ENCODE results near the gene PRKCA.

The PRKCA gene

DNA sequence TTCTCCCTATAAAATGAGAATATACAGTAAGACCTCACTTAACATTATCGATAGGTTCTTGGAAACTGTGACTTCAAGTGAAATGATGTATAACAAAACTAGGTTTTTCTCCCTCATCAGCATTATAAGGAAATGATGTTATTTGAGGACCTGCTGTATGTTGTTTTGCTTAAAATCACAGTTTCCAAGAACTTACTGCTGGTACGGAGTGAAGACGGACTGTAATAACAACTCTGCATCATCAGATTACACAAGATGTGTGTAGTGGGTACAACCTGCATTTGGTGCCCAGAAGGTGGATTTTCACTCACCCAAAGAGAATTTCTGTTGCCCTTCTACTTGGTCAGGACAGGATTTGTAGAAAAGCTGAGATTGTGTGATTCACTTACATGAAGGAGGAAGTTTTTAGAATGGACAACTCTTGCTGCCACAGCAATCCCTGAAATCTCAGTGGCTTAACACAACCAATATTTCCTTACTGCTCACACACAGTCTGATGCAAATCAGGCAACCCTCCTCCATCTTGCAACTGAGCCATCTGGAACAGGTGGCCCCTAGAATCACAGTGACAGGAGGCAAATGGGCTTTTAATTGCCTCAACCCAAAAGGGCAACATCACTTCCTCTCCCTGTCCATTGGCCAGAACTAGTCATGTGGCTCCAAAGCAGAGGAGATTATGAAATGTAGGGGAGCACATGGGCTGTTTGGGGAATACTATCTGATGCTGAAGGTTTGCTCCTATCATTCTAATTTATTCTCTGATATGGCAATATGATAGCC is 464.9 kb downstream of the PRKCA start:
- TF ChIP-seq, protein P1, sequence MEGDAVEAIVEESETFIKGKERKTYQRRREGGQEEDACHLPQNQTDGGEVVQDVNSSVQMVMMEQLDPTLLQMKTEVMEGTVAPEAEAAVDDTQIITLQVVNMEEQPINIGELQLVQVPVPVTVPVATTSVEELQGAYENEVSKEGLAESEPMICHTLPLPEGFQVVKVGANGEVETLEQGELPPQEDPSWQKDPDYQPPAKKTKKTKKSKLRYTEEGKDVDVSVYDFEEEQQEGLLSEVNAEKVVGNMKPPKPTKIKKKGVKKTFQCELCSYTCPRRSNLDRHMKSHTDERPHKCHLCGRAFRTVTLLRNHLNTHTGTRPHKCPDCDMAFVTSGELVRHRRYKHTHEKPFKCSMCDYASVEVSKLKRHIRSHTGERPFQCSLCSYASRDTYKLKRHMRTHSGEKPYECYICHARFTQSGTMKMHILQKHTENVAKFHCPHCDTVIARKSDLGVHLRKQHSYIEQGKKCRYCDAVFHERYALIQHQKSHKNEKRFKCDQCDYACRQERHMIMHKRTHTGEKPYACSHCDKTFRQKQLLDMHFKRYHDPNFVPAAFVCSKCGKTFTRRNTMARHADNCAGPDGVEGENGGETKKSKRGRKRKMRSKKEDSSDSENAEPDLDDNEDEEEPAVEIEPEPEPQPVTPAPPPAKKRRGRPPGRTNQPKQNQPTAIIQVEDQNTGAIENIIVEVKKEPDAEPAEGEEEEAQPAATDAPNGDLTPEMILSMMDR (conservative IDR thresholded peaks at IDR 0.05; ENCODE audit: control insufficient read depth, insufficient read depth, low read depth, low read length), result no peak
- DNase-seq (ENCODE audit: low read depth), result no peak
- H3K4me3 ChIP-seq (ENCODE audit: control insufficient read depth, low read depth, low read length), result no peak overlapping the region

DNA sequence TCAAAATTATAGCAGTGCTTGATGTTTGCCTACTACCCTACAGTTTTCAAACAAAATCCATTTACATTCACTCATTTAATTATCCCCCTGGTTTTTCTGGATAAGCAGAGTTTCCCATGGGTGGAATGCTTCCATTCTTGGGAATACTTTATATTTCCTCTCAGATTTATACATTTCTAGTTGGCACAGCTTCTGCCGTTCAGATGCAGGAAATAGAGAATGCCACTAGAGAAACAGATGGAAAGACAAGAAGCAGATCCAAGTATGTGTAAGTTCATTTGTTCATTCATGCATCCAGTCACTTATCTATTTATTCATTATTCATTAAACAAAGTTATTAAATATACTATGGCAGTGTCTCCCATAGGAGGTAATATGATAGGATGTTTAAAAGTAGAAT is 467.5 kb downstream of the PRKCA start:
- TF ChIP-seq, protein P1 (conservative IDR thresholded peaks at IDR 0.05; ENCODE audit: control insufficient read depth, insufficient read depth, low read depth, low read length), result no peak
- H3K4me3 ChIP-seq (ENCODE audit: control insufficient read depth, low read depth, low read length), result no peak overlapping the region
- DNase-seq (ENCODE audit: low read depth), result no peak

DNA sequence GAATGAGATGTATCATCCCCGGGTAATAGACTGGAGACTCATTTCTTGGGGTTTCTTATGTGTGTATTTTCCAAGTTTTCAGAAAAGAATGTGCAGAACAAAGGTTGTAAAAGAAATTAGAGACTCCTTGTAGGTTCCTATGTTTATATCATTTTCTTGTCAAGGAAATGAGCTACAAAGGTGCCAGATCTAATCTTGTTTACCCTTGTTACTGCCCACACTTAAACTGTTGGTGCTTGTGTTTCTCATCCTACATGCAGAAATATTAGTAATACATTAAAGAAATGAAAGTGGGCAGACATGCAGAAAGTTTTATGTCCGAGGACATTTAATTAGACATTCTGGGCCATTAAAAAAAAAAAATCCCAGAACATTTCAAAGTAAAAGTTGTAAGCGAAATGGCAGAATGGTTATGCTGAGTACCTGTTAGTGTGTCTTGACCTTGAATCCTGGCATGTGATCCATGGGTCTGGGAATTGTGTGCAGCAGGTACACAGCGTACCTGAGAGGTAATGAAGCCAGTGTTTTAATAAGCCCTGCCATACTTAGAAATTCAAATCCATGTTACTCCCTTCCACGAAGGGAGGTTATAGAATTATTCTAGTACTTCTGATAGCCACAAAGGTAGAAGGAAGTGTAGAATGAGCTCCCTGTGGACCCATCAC is 469.9 kb downstream of the PRKCA start:
- H3K4me3 ChIP-seq (ENCODE audit: control insufficient read depth, low read depth, low read length), result no peak overlapping the region
- no peak for DNase-seq (ENCODE audit: low read depth)
- TF ChIP-seq, protein P1 (conservative IDR thresholded peaks at IDR 0.05; ENCODE audit: control insufficient read depth, insufficient read depth, low read depth, low read length), result no peak

DNA sequence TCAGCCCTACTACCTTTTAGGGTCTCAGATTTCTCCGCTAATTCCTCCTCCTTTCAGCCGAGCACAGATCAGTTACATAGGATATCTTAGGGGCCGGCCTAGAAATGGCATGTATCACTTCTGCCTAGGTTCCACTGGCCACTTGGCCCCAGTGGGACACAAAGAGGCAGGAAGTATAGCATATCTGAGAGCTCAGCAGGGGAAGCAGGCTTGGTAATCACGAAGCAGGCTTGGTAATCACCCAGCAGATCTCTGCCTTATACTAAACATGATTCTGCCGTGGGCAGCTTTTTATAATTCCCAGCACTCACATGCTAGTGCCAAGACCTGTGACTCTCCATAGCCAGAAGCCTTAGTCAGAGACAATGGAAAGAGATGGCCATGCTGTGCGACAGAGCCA is 472.9 kb downstream of the PRKCA start:
- TF ChIP-seq, protein P1 (conservative IDR thresholded peaks at IDR 0.05; ENCODE audit: control insufficient read depth, insufficient read depth, low read depth, low read length), result no peak
- no peak for DNase-seq (ENCODE audit: low read depth)
- H3K4me3 ChIP-seq (ENCODE audit: control insufficient read depth, low read depth, low read length), result no peak overlapping the region

DNA sequence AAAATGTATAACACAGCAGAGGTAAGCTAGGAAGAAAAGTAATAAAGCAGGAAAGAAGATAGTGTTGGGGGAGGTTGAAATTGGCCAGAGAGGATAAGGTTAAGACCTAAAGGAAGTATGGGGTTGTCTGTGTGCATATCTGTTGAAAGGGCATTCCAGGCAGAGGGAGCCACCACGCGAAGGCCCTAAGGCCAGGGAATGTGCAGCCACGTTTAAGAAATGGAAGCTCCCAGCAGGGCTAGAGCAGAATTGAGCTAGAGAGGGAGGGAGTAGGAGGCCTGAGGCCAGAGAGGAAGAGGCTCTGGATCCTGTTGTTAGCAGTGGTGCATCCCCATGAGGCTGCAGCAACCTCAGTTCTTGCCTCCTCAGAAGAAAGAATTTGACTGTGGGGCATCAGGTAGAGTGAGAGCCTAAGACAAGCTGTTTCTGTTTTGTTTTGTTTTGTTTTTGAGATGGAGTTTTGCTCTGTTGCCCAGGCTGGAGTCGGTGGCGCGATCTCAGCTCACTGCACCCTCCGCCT is 473.5 kb downstream of the PRKCA start:
- no peak for DNase-seq (ENCODE audit: low read depth)
- TF ChIP-seq, protein P1 (conservative IDR thresholded peaks at IDR 0.05; ENCODE audit: control insufficient read depth, insufficient read depth, low read depth, low read length), result no peak
- no peak overlapping the region for H3K4me3 ChIP-seq (ENCODE audit: control insufficient read depth, low read depth, low read length)

DNA sequence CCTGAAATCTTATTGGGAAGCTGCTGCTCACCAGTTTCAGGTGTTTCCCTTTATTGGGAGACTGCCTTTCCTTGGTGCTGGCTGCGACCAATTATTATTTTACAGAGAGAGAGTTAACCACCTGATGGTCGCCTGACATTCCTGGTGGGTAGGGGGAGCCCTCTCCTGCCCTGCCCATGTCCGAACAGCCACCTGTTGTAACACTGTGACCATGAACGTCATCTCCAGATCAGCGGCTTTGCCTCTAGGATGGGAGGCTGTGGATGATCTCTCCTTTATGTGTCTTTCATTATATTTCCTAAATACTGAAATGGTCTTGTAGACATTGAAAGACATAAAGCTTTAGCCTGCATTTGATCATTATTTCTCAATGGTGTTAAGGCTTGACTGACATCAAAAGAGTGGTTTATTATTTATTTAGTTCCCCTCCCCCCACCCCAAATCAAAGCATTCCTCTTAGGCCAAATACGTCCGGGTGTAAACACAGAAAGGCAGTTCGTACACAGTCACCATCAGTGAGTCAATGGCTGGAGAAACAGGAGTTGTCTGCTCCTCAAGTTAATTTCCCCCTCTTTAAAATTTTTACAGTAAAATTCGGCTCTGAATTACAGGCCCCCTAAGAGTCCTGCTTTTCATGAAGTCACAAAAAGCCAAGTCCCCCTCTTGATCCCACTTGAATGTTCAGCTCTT is 474.7 kb downstream of the PRKCA start:
- TF ChIP-seq, protein P1 (conservative IDR thresholded peaks at IDR 0.05; ENCODE audit: control insufficient read depth, insufficient read depth, low read depth, low read length), result no peak
- DNase-seq (ENCODE audit: low read depth), result no peak
- no peak overlapping the region for H3K4me3 ChIP-seq (ENCODE audit: control insufficient read depth, low read depth, low read length)
